Stimulated activated CD4-positive, alpha-beta T cell treated with anti-CD3 and anti-CD28 coated beads, Interleukin-1b, Interleukin-23, amount 100 ng/mL, for 1 hour (primary cell): Measurements from ENCODE around the gene TOB2.

Source experiments
- DNase-seq, 2 donors: peaks; one replicate each; pipeline ENCODE4 v3.0.0-alpha.2; 2020; ENCODE audit warnings: low read depth in 2 of 2

The TOB2 gene

DNA sequence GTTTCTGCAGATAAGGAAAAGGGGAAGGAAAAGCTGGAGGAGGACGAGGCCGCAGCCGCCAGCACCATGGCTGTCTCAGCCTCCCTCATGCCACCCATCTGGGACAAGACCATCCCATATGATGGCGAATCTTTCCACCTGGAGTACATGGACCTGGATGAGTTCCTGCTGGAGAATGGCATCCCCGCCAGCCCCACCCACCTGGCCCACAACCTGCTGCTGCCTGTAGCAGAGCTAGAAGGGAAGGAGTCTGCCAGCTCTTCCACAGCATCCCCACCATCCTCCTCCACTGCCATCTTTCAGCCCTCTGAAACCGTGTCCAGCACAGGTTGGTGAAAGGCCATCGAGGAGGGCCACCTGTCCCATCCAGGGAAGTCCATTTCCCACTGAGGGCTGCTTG is 59.3 kb downstream of the TOB2 start:
- no peak for DNase-seq

DNA sequence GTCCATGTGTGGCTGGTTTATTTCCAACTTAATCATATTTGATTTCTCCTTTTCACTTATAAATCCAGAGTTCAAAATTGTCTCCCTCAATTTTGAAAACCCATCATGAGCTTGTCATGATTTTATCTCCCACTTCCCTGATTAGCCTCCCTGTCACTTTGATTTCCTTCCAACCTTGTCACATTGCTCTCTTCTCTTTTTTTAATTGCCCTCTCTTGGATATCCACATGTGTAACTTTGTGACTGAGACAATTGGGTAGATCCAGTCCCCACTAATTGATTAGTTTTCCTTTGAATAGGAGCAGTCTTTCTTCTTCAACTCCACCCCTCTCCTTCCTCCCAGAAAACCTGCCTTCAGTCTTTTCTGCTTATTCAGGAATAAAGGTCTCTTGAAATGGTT is 62.5 kb downstream of the TOB2 start:
- DNase-seq, result no peak
